Sigmoid colon (tissue), 4 donors: ENCODE measurements around the gene MYRIP.

ENCODE experiments used
- EP300 ChIP-seq, 4 donors: sonication (generic); formaldehyde crosslinking; IDR thresholded peaks; one replicate each; pipeline ENCODE4 v1.6.1; 2017; ENCODE audit warnings: antibody characterized with exemption in 4 of 4
- POLR2A ChIP-seq, 2 donors: fragments of 450-650 bp; IDR thresholded peaks; one replicate each; pipeline ENCODE4 v1.6.1; 2016; ENCODE audit warnings: antibody characterized with exemption in 2 of 2, mild to moderate bottlenecking in 2 of 2, moderate library complexity in 2 of 2
- POLR2AphosphoS5 ChIP-seq, 4 donors: sonication (generic); formaldehyde crosslinking; IDR thresholded peaks; one replicate each; pipeline ENCODE4 v1.6.1; 2017; ENCODE audit warnings: antibody characterized with exemption in 4 of 4
- TF ChIP-seq, protein P1 (sequence below), 4 experiments: fragments of 450-650 bp in 3 of 4; fragments of 200-600 bp in 1 of 4; IDR thresholded peaks; one replicate each; pipeline ENCODE4 v1.5.1; 2016 to 2019; ENCODE audit warnings: antibody characterized with exemption in 4 of 4, mild to moderate bottlenecking in 3 of 4, moderate library complexity in 2 of 4

DNA sequence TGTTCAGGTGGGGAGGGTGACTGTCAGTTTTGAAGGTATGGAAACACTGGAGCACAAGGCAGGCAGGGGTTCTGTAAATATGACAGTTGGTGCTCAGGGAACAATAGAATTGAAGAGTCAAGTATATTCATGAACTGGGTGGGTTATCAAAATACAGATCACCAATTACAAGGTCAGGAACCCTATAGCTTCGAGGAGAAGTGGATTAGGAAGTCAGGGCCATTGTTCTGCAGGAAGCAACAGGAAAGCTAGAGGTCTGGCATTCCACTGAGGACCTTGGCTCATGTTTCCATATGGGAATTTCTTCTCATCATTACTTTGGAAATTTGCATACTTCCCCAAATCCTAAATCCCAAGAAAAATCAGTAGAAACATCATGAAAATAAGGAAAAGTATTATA lies 125.9 kb downstream of the MYRIP start:
- TF ChIP-seq, protein P1, sequence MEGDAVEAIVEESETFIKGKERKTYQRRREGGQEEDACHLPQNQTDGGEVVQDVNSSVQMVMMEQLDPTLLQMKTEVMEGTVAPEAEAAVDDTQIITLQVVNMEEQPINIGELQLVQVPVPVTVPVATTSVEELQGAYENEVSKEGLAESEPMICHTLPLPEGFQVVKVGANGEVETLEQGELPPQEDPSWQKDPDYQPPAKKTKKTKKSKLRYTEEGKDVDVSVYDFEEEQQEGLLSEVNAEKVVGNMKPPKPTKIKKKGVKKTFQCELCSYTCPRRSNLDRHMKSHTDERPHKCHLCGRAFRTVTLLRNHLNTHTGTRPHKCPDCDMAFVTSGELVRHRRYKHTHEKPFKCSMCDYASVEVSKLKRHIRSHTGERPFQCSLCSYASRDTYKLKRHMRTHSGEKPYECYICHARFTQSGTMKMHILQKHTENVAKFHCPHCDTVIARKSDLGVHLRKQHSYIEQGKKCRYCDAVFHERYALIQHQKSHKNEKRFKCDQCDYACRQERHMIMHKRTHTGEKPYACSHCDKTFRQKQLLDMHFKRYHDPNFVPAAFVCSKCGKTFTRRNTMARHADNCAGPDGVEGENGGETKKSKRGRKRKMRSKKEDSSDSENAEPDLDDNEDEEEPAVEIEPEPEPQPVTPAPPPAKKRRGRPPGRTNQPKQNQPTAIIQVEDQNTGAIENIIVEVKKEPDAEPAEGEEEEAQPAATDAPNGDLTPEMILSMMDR (IDR thresholded peaks at IDR 0.05), result no peak
- TF ChIP-seq POLR2AphosphoS5 (IDR thresholded peaks at IDR 0.05), result no peak
- TF ChIP-seq POLR2A (IDR thresholded peaks at IDR 0.05), result no peak
- TF ChIP-seq EP300 (IDR thresholded peaks at IDR 0.05), result no peak
